Astrocyte of the spinal cord (primary cell): ENCODE measurements around the gene CACNA1B.

Experiments
- DNase-seq: peaks from one replicate; pipeline ENCODE4 v3.0.0; 2011; ENCODE audit warnings: low read depth, low spot score
- H3K4me3 ChIP-seq: 2 replicates; pipeline ENCODE4 v1.5.1; 2011; ENCODE audit warnings: low read depth, mild to moderate bottlenecking, low read length, moderate library complexity
- CTCF ChIP-seq: IDR thresholded peaks from 2 replicates; pipeline ENCODE4 v1.5.1; 2012; ENCODE audit warnings: low read depth, mild to moderate bottlenecking, low read length, inconsistent platforms
- in situ Hi-C: cut with HindIII; loops from 2 replicates; pipeline ENCODE4 v1.10.0; 2017; ENCODE audit warnings: low sequenced_read_pairs

Gene CACNA1B

DNA sequence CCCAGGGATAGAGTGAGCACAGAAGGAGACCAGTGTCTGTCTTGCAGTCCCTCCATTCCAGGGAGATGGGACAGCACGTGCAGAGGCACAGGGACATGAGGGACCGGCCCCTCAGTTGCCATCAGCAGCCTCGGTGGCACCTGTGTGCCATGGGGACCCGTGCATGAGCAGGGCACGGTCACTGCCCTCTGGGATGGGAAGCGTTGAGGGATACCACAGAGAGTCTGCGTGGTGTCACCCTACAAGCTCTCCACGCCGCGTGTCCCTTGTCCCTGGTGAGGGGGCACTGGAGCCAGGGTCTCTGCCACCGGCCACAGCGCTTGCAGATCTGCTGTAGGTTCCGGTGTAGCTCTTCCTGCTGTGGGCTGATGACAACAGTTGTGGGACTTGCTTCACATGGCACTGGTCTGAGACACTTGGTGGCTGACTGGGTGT, 108.1 kb downstream of the CACNA1B start:
- no peak for TF ChIP-seq CTCF
- no peak overlapping the region for H3K4me3 ChIP-seq
- no peak for DNase-seq
- in situ Hi-C loops, result no loop called here

GRCh38 chr9:137986268-137987099, 108.9 kb downstream of the CACNA1B start:
- in situ Hi-C loops, result no loop called here
- DNase-seq, result no peak
- TF ChIP-seq CTCF, result no peak
- no peak overlapping the region for H3K4me3 ChIP-seq

DNA sequence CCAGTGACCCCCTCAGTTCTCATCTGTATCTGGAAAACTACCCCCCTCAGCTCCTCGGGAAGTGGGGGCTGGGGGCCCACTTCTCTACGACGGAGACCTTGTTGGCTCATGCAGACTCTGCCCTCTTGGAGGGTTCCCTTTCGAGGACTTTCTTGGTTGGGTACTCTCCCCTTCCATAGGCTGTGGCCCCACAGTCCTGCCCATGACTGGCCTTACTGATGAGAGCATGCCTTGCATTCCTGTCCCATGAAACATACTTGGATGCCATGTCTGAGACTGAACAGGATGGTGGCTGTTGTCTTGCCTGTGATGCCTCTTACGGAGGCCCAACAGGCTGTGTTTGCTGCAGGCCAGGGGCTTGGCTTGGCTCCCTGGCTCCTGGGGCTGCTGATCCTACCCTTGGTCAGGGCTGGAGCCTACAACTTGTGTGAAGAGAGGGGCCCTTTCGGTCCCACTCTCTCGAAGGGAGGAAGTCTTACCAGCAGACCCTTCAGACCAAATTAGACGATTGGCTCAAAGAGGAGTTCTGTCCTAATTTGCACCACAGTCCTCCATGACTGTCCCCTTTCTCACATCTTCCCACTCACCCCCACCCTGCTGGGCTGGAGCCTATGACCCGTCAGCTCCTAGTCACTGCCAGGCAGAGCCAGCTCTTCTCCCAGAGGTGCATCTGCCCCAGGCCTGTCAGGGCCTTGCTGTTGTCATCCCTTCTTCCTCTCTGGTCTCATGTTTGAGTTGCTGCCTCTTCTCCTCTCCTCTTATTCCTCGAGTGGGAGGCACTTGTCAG, 109.9 kb downstream of the CACNA1B start:
- no peak for DNase-seq
- in situ Hi-C loops, result no loop called here
- no peak for TF ChIP-seq CTCF
- H3K4me3 ChIP-seq, result no peak overlapping the region

DNA sequence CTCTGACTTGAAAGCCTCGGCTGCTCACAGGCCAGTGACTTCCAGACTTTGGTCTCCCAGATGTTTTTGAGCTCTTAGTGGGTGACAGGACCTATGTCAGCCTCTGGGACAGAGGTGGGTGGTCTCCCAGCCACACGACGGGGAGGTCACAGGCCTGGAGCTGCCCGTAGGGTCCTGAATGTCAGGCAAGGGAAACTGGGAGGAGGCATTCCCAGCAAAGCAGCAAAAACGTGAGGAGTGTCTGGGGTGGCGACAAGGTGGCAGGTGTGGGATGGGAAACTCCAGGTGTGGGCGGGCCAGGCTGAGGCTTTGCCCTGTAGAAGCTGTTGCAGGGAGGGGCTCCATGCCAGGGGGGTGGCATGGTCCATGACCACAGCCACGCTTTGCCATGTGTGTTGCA, 110.5 kb downstream of the CACNA1B start:
- no peak for TF ChIP-seq CTCF
- DNase-seq, result no peak
- no peak overlapping the region for H3K4me3 ChIP-seq
- in situ Hi-C loops, result no loop called here

- in situ Hi-C loops, result no loop called here
- TF ChIP-seq CTCF, result no peak
- no peak for DNase-seq
- no peak overlapping the region for H3K4me3 ChIP-seq
These were observed 111.1 kb downstream of the CACNA1B start for GRCh38 chr9:137988701-137989100.

- in situ Hi-C loops, result no loop called here
These were observed 111.6 kb downstream of the CACNA1B start for GRCh38 chr9:137989156-137989555.

More at GRCh38 chr9:137989156-137989555, 111.6 kb downstream of the CACNA1B start:
- no peak overlapping the region for H3K4me3 ChIP-seq
- no peak for TF ChIP-seq CTCF
- no peak for DNase-seq
